Endothelial cell (in vitro differentiated cells): ENCODE measurements around the gene RPGRIP1. TPM values are rescaled to one million over a fixed set of nuclear protein-coding genes. Genes with fewer than 3 reads are reported as not detected.

Experiments
- DNase-seq: peaks from one replicate; pipeline ENCODE4 v3.0.0; 2021; ENCODE audit warnings: low spot score
- H3K27ac Mint-ChIP-seq: one replicate; pipeline ENCODE4 v1.8.0; 2021; ENCODE audit warnings: mixed read lengths, inconsistent platforms; ENCODE audit not compliant: unreplicated experiment
- H3K27me3 Mint-ChIP-seq: one replicate; pipeline ENCODE4 v1.8.0; 2021; ENCODE audit warnings: mild to moderate bottlenecking, moderate library complexity, mixed read lengths, inconsistent platforms; ENCODE audit not compliant: unreplicated experiment
- H3K36me3 Mint-ChIP-seq: one replicate; pipeline ENCODE4 v1.8.0; 2021; ENCODE audit warnings: mild to moderate bottlenecking, low read depth, mixed read lengths, inconsistent platforms; ENCODE audit not compliant: unreplicated experiment
- H3K4me1 Mint-ChIP-seq: one replicate; pipeline ENCODE4 v1.8.0; 2021; ENCODE audit warnings: mild to moderate bottlenecking, mixed read lengths, inconsistent platforms; ENCODE audit not compliant: unreplicated experiment
- H3K4me3 Mint-ChIP-seq: one replicate; pipeline ENCODE4 v1.8.0; 2021; ENCODE audit warnings: mild to moderate bottlenecking, mixed read lengths, inconsistent platforms; ENCODE audit not compliant: unreplicated experiment
- H3K9me3 Mint-ChIP-seq: one replicate; pipeline ENCODE4 v1.8.0; 2021; ENCODE audit warnings: mixed read lengths, inconsistent platforms; ENCODE audit not compliant: unreplicated experiment
- CTCF ChIP-seq: fragments of 200-600 bp; sonication (generic); IDR thresholded peaks from one replicate; pipeline ENCODE4 v1.5.0; 2021; ENCODE audit warnings: antibody characterized with exemption; ENCODE audit not compliant: unreplicated experiment
- total RNA-seq: library from RNA; stranded (reverse); fragmentation: NEBNext Ultra II Directional; extraction: Animal tissue kit (Norgen Biotek cat#: 25700); gene quantifications from one replicate; pipeline ENCODE4 v1.2.1, GENCODE V29; 2021; ENCODE audit not compliant: unreplicated experiment

The RPGRIP1 gene
- total RNA-seq, 1 donor from 2014 or later: 1.5 TPM

DNA sequence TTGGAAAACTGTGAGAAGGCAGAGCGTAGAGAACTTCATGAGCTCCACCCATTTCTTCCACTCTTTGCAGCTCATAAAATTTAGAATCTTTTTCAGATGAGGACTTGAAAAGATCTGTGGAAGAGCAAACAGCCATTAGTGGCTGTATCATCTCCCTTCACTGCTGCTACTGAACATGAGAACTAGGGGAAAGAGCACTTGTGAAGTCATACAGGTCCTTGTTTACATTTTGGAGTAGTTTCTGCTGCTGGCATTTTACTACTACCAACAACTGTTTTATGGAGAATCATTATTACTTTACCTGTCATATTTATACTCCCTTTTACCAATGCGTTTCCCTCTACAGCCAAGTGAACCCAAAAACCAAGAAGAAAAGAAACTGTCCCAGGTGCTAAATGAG, 41.0 kb downstream of the RPGRIP1 start:
- Mint-ChIP-seq H3K4me3 (no peak overlapping the region), H3K27me3 (peaks cover 6% of the 10 kb centered on the region), H3K27ac (no peak overlapping the region), H3K36me3 (no peaks in the 10 kb centered on the region), H3K9me3 (no peaks in the 10 kb centered on the region), H3K4me1 (peaks cover 21% of the 10 kb centered on the region)
- no peak for TF ChIP-seq CTCF
- DNase-seq: no peak

GRCh38 chr14:21322716-21323115, 42.8 kb downstream of the RPGRIP1 start:
- no peak for TF ChIP-seq CTCF
- peaks cover 31% of the 10 kb centered on the region for H3K4me1 Mint-ChIP-seq

DNA sequence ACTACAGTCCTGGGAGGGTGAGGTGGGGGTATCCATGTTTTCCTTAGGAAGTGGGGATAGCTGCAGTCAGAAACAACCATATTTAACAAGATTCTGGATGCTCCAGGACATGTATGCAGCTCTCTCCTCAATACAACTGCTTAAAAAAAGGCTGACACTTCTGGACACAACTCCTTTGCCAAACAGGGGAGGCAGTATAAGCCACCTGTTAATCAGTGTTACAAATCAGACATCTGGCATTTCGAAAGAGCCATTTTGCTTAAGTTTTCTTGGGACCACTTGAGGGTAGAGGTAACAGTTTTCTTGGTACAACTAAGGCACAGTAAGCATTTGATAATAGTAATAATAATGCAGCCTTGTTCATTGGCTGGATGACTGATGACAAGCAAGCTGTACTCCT, 47.1 kb downstream of the RPGRIP1 start:
- H3K36me3 Mint-ChIP-seq: no peaks in the 10 kb centered on the region
- no peak for DNase-seq
- H3K4me1 Mint-ChIP-seq: peaks cover 28% of the 10 kb centered on the region
- no peak for TF ChIP-seq CTCF
- no peaks in the 10 kb centered on the region for H3K9me3 Mint-ChIP-seq
- no peak overlapping the region for H3K4me3 Mint-ChIP-seq
- H3K27me3 Mint-ChIP-seq: no peaks in the 10 kb centered on the region
- no peak overlapping the region for H3K27ac Mint-ChIP-seq

More at GRCh38 chr14:21322716-21323115, 42.8 kb downstream of the RPGRIP1 start:
- Mint-ChIP-seq H3K36me3 (no peaks in the 10 kb centered on the region), H3K9me3 (no peaks in the 10 kb centered on the region), H3K27me3 (peaks cover 6% of the 10 kb centered on the region), H3K27ac (no peak overlapping the region), H3K4me3 (no peak overlapping the region)
- DNase-seq: no peak

Other genes starting within 250 kb of the RPGRIP1 start
- 0.62 TPM for gene TPPP2, start 249.9 kb upstream of the RPGRIP1 start, total RNA-seq
- gene RNASE13, start 245.3 kb upstream of the RPGRIP1 start, total RNA-seq: not detected
- not detected for gene RNASE7, start 237.7 kb upstream of the RPGRIP1 start, total RNA-seq
- not detected for gene RNASE8, start 222.3 kb upstream of the RPGRIP1 start, total RNA-seq
- 12.5 TPM for gene ARHGEF40, start 209.8 kb upstream of the RPGRIP1 start, total RNA-seq
- 27.0 TPM for gene ZNF219, start 181.4 kb upstream of the RPGRIP1 start, total RNA-seq
- 0.90 TPM for gene TMEM253, start 179.0 kb upstream of the RPGRIP1 start, total RNA-seq
- not detected for gene OR5AU1, start 124.0 kb upstream of the RPGRIP1 start, total RNA-seq
- 601 TPM for gene HNRNPC, start 10.6 kb upstream of the RPGRIP1 start, total RNA-seq
- 84.6 TPM for gene SUPT16H, start 103.9 kb downstream of the RPGRIP1 start, total RNA-seq
- 144 TPM for gene CHD8, start 176.0 kb downstream of the RPGRIP1 start, total RNA-seq
- 25.0 TPM for gene RAB2B, start 196.9 kb downstream of the RPGRIP1 start, total RNA-seq
- 70.8 TPM for gene TOX4, start 197.1 kb downstream of the RPGRIP1 start, total RNA-seq
- 46.1 TPM for gene METTL3, start 231.3 kb downstream of the RPGRIP1 start, total RNA-seq
- 38.4 TPM for gene SALL2, start 246.3 kb downstream of the RPGRIP1 start, total RNA-seq